Measurements from ENCODE around the gene TESK2.

TESK2 gene

GRCh38 chr1:45381243-45381642, 109.7 kb downstream of the TESK2 start:
- TF ChIP-seq ZNF274 (IDR thresholded peaks at IDR 0.05; ENCODE audit: low read depth, low read length) (no peak), YY1 (IDR thresholded peaks at IDR 0.05; ENCODE audit: insufficient read depth, insufficient read length) (no peak), SUZ12 (IDR thresholded peaks at IDR 0.05; ENCODE audit: extremely low read depth, insufficient read depth, insufficient read length) (no peak)
- no peaks in the 10 kb centered on the region for H3K4me1 ChIP-seq (ENCODE audit: insufficient read depth, insufficient read length)
- H3K4me3 ChIP-seq (ENCODE audit: insufficient read length, low read depth): no peak overlapping the region
- no peaks in the 10 kb centered on the region for H3K36me3 ChIP-seq (ENCODE audit: insufficient read depth, insufficient read length, low read length)
- H3K9me3 ChIP-seq (ENCODE audit: insufficient read depth, low read length): no peaks in the 10 kb centered on the region
- no peaks in the 10 kb centered on the region for H3K27me3 ChIP-seq (ENCODE audit: insufficient read depth, insufficient read length)
- H3K9ac ChIP-seq (ENCODE audit: insufficient read length, low read depth): no peak overlapping the region
- no peak for DNase-seq (ENCODE audit: low read depth, low spot score)

DNA sequence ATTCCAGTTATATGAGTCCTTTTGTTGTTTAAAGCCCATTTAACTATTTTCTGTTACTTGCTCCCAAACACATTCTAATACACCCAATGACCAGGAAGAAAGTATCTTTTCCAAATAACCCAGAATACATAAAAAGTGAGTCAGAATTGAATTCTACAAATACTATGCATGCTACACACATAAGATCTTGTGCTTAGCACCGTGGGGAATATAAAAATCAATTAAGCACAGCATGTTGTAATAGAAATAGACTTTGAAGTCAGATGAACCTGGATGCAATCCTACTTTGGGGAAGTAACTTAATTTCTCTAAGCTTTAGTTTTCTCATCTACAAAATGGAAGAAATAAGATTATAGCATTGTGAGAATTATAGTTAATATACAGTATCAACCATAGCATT, 110.2 kb downstream of the TESK2 start:
- Histone ChIP-seq H3K4me1 (ENCODE audit: insufficient read depth, insufficient read length) (no peaks in the 10 kb centered on the region), H3K9ac (ENCODE audit: insufficient read length, low read depth) (no peak overlapping the region), H3K36me3 (ENCODE audit: insufficient read depth, insufficient read length, low read length) (no peaks in the 10 kb centered on the region), H3K27me3 (ENCODE audit: insufficient read depth, insufficient read length) (no peaks in the 10 kb centered on the region), H3K4me3 (ENCODE audit: insufficient read length, low read depth) (no peak overlapping the region), H3K9me3 (ENCODE audit: insufficient read depth, low read length) (no peaks in the 10 kb centered on the region)
- DNase-seq (ENCODE audit: low read depth, low spot score): no peak
- TF ChIP-seq ZNF274 (IDR thresholded peaks at IDR 0.05; ENCODE audit: low read depth, low read length): no peak
- TF ChIP-seq SUZ12 (IDR thresholded peaks at IDR 0.05; ENCODE audit: extremely low read depth, insufficient read depth, insufficient read length): no peak
- no peak for TF ChIP-seq YY1 (IDR thresholded peaks at IDR 0.05; ENCODE audit: insufficient read depth, insufficient read length)

- Histone ChIP-seq H3K4me1 (ENCODE audit: insufficient read depth, insufficient read length) (no peaks in the 10 kb centered on the region), H3K36me3 (ENCODE audit: insufficient read depth, insufficient read length, low read length) (no peaks in the 10 kb centered on the region), H3K4me3 (ENCODE audit: insufficient read length, low read depth) (no peak overlapping the region), H3K27me3 (ENCODE audit: insufficient read depth, insufficient read length) (no peaks in the 10 kb centered on the region), H3K9me3 (ENCODE audit: insufficient read depth, low read length) (no peaks in the 10 kb centered on the region), H3K9ac (ENCODE audit: insufficient read length, low read depth) (no peak overlapping the region)
- TF ChIP-seq ZNF274 (IDR thresholded peaks at IDR 0.05; ENCODE audit: low read depth, low read length) (no peak), YY1 (IDR thresholded peaks at IDR 0.05; ENCODE audit: insufficient read depth, insufficient read length) (no peak)
- no peak for DNase-seq (ENCODE audit: low read depth, low spot score)
Measured at GRCh38 chr1:45380125-45380524, 110.8 kb downstream of the TESK2 start.

- Histone ChIP-seq H3K4me1 (ENCODE audit: insufficient read depth, insufficient read length) (no peaks in the 10 kb centered on the region), H3K27me3 (ENCODE audit: insufficient read depth, insufficient read length) (no peaks in the 10 kb centered on the region), H3K9ac (ENCODE audit: insufficient read length, low read depth) (no peak overlapping the region), H3K36me3 (ENCODE audit: insufficient read depth, insufficient read length, low read length) (no peaks in the 10 kb centered on the region), H3K9me3 (ENCODE audit: insufficient read depth, low read length) (no peaks in the 10 kb centered on the region), H3K4me3 (ENCODE audit: insufficient read length, low read depth) (no peak overlapping the region)
- TF ChIP-seq YY1 (IDR thresholded peaks at IDR 0.05; ENCODE audit: insufficient read depth, insufficient read length): no peak
- TF ChIP-seq SUZ12 (IDR thresholded peaks at IDR 0.05; ENCODE audit: extremely low read depth, insufficient read depth, insufficient read length): no peak
- no peak for TF ChIP-seq ZNF274 (IDR thresholded peaks at IDR 0.05; ENCODE audit: low read depth, low read length)
- DNase-seq (ENCODE audit: low read depth, low spot score): no peak
Measured at GRCh38 chr1:45379524-45379923, 111.4 kb downstream of the TESK2 start.

GRCh38 chr1:45378184-45378583, 112.8 kb downstream of the TESK2 start:
- no peaks in the 10 kb centered on the region for H3K4me1 ChIP-seq (ENCODE audit: insufficient read depth, insufficient read length)
- no peaks in the 10 kb centered on the region for H3K27me3 ChIP-seq (ENCODE audit: insufficient read depth, insufficient read length)
- DNase-seq (ENCODE audit: low read depth, low spot score): no peak
- no peaks in the 10 kb centered on the region for H3K36me3 ChIP-seq (ENCODE audit: insufficient read depth, insufficient read length, low read length)
- no peak overlapping the region for H3K4me3 ChIP-seq (ENCODE audit: insufficient read length, low read depth)
- no peak overlapping the region for H3K9ac ChIP-seq (ENCODE audit: insufficient read length, low read depth)
- no peak for TF ChIP-seq YY1 (IDR thresholded peaks at IDR 0.05; ENCODE audit: insufficient read depth, insufficient read length)
- TF ChIP-seq ZNF274 (IDR thresholded peaks at IDR 0.05; ENCODE audit: low read depth, low read length): no peak
- TF ChIP-seq SUZ12 (IDR thresholded peaks at IDR 0.05; ENCODE audit: extremely low read depth, insufficient read depth, insufficient read length): no peak
- no peaks in the 10 kb centered on the region for H3K9me3 ChIP-seq (ENCODE audit: insufficient read depth, low read length)

DNA sequence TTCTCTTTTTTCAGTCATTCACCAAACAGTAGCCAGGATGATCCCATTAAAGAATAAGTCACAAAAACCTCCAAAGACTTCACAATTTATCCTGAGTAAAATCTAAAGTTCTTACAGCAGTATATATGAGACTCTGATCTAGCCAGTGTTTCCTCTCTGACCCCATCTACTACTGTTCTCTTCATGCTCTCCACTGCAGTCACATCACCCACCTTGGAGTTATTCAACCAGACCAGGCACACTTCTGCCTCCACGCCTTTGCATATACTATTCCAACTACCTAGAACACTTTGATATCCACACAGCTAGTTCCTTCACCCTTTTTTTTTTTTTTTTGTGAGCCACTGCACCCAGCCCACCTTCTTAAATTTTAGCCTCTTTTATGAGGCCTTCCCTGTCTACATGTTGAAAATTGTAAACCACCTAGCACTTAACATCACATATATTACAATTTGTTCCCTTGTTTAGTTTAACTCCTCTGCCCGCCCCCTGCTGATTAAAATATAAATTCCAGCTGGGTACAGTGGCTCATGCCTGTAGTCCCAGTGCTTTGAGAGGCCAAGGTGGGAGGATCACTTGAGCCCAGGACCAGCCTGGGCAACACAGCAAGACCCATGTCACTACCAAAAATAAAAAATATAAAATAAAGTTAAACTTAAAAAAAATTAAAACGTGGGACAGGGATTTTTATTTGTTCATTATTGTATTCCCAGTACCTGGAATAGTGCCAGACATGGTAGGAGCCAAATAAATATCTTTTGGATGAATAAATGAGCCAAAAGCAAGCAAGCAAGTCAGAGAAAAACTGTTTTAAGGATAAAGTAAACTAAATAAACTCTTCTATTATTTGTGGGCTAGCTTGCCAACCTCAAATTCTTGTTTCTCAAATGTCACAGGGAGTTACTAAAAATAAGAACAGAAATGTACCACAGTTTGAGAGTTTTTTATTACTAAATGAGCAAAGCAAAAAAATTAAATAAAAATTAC, 115.6 kb downstream of the TESK2 start:
- Histone ChIP-seq H3K36me3 (ENCODE audit: insufficient read depth, insufficient read length, low read length) (no peaks in the 10 kb centered on the region), H3K4me3 (ENCODE audit: insufficient read length, low read depth) (no peak overlapping the region), H3K9me3 (ENCODE audit: insufficient read depth, low read length) (no peaks in the 10 kb centered on the region), H3K4me1 (ENCODE audit: insufficient read depth, insufficient read length) (no peaks in the 10 kb centered on the region), H3K27me3 (ENCODE audit: insufficient read depth, insufficient read length) (no peaks in the 10 kb centered on the region), H3K9ac (ENCODE audit: insufficient read length, low read depth) (no peak overlapping the region)
- DNase-seq (ENCODE audit: low read depth, low spot score): no peak
- TF ChIP-seq YY1 (IDR thresholded peaks at IDR 0.05; ENCODE audit: insufficient read depth, insufficient read length) (no peak), SUZ12 (IDR thresholded peaks at IDR 0.05; ENCODE audit: extremely low read depth, insufficient read depth, insufficient read length) (no peak), ZNF274 (IDR thresholded peaks at IDR 0.05; ENCODE audit: low read depth, low read length) (no peak)

- no peak for TF ChIP-seq SUZ12 (IDR thresholded peaks at IDR 0.05; ENCODE audit: extremely low read depth, insufficient read depth, insufficient read length)
- no peak for TF ChIP-seq ZNF274 (IDR thresholded peaks at IDR 0.05; ENCODE audit: low read depth, low read length)
- no peak for TF ChIP-seq YY1 (IDR thresholded peaks at IDR 0.05; ENCODE audit: insufficient read depth, insufficient read length)
- Histone ChIP-seq H3K36me3 (ENCODE audit: insufficient read depth, insufficient read length, low read length) (no peaks in the 10 kb centered on the region), H3K4me1 (ENCODE audit: insufficient read depth, insufficient read length) (no peaks in the 10 kb centered on the region), H3K27me3 (ENCODE audit: insufficient read depth, insufficient read length) (no peaks in the 10 kb centered on the region), H3K9me3 (ENCODE audit: insufficient read depth, low read length) (no peaks in the 10 kb centered on the region), H3K9ac (ENCODE audit: insufficient read length, low read depth) (no peak overlapping the region), H3K4me3 (ENCODE audit: insufficient read length, low read depth) (no peak overlapping the region)
- no peak for DNase-seq (ENCODE audit: low read depth, low spot score)
Measured at GRCh38 chr1:45373573-45373972, 117.4 kb downstream of the TESK2 start.
